HepG2 (cell line): ENCODE data around the gene UHMK1. TPM values are rescaled to one million over a fixed set of nuclear protein-coding genes. Genes with fewer than 3 reads are reported as not detected.
A peak's percentile ranks its signal among the peaks of the same experiment; 100 is the strongest.

Source experiments
- CREB3 ChIP-seq: sonication (generic); formaldehyde crosslinking; IDR thresholded peaks from 2 replicates; pipeline ENCODE4 v1.5.0; 2020; ENCODE audit warnings: missing genetic modification reagents
- CREM ChIP-seq, 2 experiments: sonication (generic) in 1 of 2; formaldehyde crosslinking in 1 of 2; IDR thresholded peaks; 2 replicates each; pipeline versions ENCODE4 v1.4.0 to v1.6.1; 2016 to 2020; ENCODE audit warnings: antibody characterized with exemption in 1 of 2, mild to moderate bottlenecking in 1 of 2, missing genetic modification reagents in 1 of 2
- ELF4 ChIP-seq: sonication (generic); formaldehyde crosslinking; IDR thresholded peaks from 2 replicates; pipeline ENCODE4 v1.5.0; 2020; ENCODE audit warnings: missing genetic modification reagents, mild to moderate bottlenecking, moderate library complexity, borderline replicate concordance
- GMEB1 ChIP-seq: sonication (generic); formaldehyde crosslinking; IDR thresholded peaks from 2 replicates; pipeline ENCODE4 v1.5.1; 2020; ENCODE audit warnings: missing genetic modification reagents, mild to moderate bottlenecking, borderline replicate concordance
- HES4 ChIP-seq: sonication (generic); formaldehyde crosslinking; IDR thresholded peaks from 2 replicates; pipeline ENCODE4 v1.9.0; 2021; ENCODE audit warnings: mild to moderate bottlenecking, missing genetic modification reagents, borderline replicate concordance
- HNRNPLL ChIP-seq: fragments of 200-400 bp; formaldehyde crosslinking; IDR thresholded peaks from 2 replicates; pipeline ENCODE4 v1.6.1; 2017; ENCODE audit warnings: mild to moderate bottlenecking, low read depth, low read length; ENCODE audit not compliant: poor library complexity, severe bottlenecking
- KDM1A ChIP-seq: IDR thresholded peaks from 2 replicates; pipeline ENCODE4 v1.6.1; 2016; ENCODE audit warnings: missing compliant biosample characterization
- KDM5A ChIP-seq: fragments of 200-600 bp; sonication (generic); IDR thresholded peaks from 2 replicates; pipeline ENCODE4 v1.7.0; 2018; ENCODE audit warnings: antibody characterized with exemption, mild to moderate bottlenecking, low read length, borderline replicate concordance
- NR2C2 ChIP-seq: sonication (generic); formaldehyde crosslinking; IDR thresholded peaks from 2 replicates; pipeline ENCODE4 v1.4.0; 2020; ENCODE audit warnings: missing genetic modification reagents, mild to moderate bottlenecking, moderate library complexity, borderline replicate concordance
- SAP130 ChIP-seq: IDR thresholded peaks from 2 replicates; pipeline ENCODE4 v1.6.1; 2016; ENCODE audit warnings: low read depth
- SKI ChIP-seq: fragments of 450-650 bp; IDR thresholded peaks from one replicate; pipeline ENCODE4 v1.6.1; 2018; ENCODE audit warnings: mild to moderate bottlenecking; ENCODE audit not compliant: partially characterized antibody
- SP4 ChIP-seq: sonication (generic); formaldehyde crosslinking; IDR thresholded peaks from 2 replicates; pipeline ENCODE4 v1.8.1; 2023; ENCODE audit warnings: mild to moderate bottlenecking, missing genetic modification reagents
- WIZ ChIP-seq: sonication (generic); formaldehyde crosslinking; IDR thresholded peaks from 2 replicates; pipeline ENCODE4 v1.5.1; 2020; ENCODE audit warnings: mild to moderate bottlenecking, missing genetic modification reagents
- ZBTB7B ChIP-seq: sonication (generic); formaldehyde crosslinking; IDR thresholded peaks from 2 replicates; pipeline ENCODE4 v1.4.0; 2020; ENCODE audit warnings: missing genetic modification reagents
- ZFP37 ChIP-seq: sonication (generic); formaldehyde crosslinking; IDR thresholded peaks from 2 replicates; pipeline ENCODE4 v1.4.0; 2020; ENCODE audit warnings: missing genetic modification reagents, borderline replicate concordance
- ZFP91 ChIP-seq: sonication (generic); formaldehyde crosslinking; IDR thresholded peaks from 2 replicates; pipeline ENCODE4 v1.9.0; 2022; ENCODE audit warnings: missing genetic modification reagents, mild to moderate bottlenecking, borderline replicate concordance
- ZNF484 ChIP-seq: sonication (generic); formaldehyde crosslinking; IDR thresholded peaks from 2 replicates; pipeline ENCODE4 v1.5.1; 2020; ENCODE audit warnings: mild to moderate bottlenecking, low read depth, missing genetic modification reagents, borderline replicate concordance
- ZNF563 ChIP-seq: sonication (generic); formaldehyde crosslinking; IDR thresholded peaks from 2 replicates; pipeline ENCODE4 v1.8.0; 2022; ENCODE audit warnings: mild to moderate bottlenecking, moderate library complexity, missing genetic modification reagents
- ZNF614 ChIP-seq: IDR thresholded peaks from 2 replicates; pipeline ENCODE4 v1.6.1; 2018; ENCODE audit warnings: missing biosample characterization, missing genetic modification reagents, inconsistent platforms, borderline replicate concordance
- ZNF761 ChIP-seq: sonication (generic); formaldehyde crosslinking; conservative IDR thresholded peaks from 2 replicates; pipeline ENCODE4 v1.4.0; 2020; ENCODE audit warnings: mild to moderate bottlenecking, missing genetic modification reagents
- ZNF850 ChIP-seq: sonication (generic); formaldehyde crosslinking; conservative IDR thresholded peaks from 2 replicates; pipeline ENCODE4 v1.9.0; 2021; ENCODE audit warnings: mild to moderate bottlenecking, missing genetic modification reagents
- ZXDC ChIP-seq: sonication (generic); formaldehyde crosslinking; IDR thresholded peaks from 2 replicates; pipeline ENCODE4 v1.5.0; 2020; ENCODE audit warnings: mild to moderate bottlenecking, missing genetic modification reagents
- polyA plus RNA-seq, 8 experiments: library from polyadenylated mRNA; depleted of rRNA in 3 of 8; stranded (reverse) in 7 of 8; unstranded in 1 of 8; fragments of >200 nt; fragmentation: Illumina TruSeq in 4 of 8; extraction: Trizol in 4 of 8; gene quantifications; 2 replicates each; pipeline versions ENCODE4 v1.2.1 to v1.2.3, GENCODE V29; 2011 to 2016; ENCODE audit warnings: low read depth in 4 of 8, missing spikeins in 1 of 8, mixed read lengths in 1 of 8; ENCODE audit not compliant: insufficient read depth in 1 of 8
- total RNA-seq, 5 experiments: library from RNA; depleted of rRNA; stranded (reverse); fragments of >200 nt; fragmentation: Illumina TruSeq; extraction: Trizol; gene quantifications; 2 replicates each; pipeline ENCODE4 v1.2.3, GENCODE V29; 2016; ENCODE audit warnings: low read depth in 1 of 5

Gene UHMK1
- total and polyA plus RNA-seq, 2 of the 13 experiments (the other 11 are each of a cell fraction or from before 2014, with no cell fraction given): 12.9 to 20.0 TPM

- TF ChIP-seq ZFP37 (CRISPR knock-in tag) (0 out of 2 replicates have a peak, but pooled peaks have one; percentile 14), ELF4 (CRISPR knock-in tag) (0 out of 2 replicates have a peak, but pooled peaks have one; percentile 18), ZNF614 (no peak), ZNF850 (CRISPR knock-in tag) (0 out of 2 replicates have a peak, but pooled peaks have one; percentile 2), HES4 (CRISPR knock-in tag) (0 out of 2 replicates have a peak, but pooled peaks have one; percentile 7), HNRNPLL (peak; percentile 71), KDM5A (peak; percentile 66), WIZ (CRISPR knock-in tag) (no peak), ZNF761 (0 out of 2 replicates have a peak, but pooled peaks have one; percentile 35), ZFP91 (CRISPR knock-in tag) (peak; percentile 13; the same call in 1 of the 2 replicates), CREM (IDR thresholded peaks at IDR 0.05) (no peak), CREM (CRISPR knock-in tag; IDR thresholded peaks at IDR 0.05) (no peak), SKI (peak; percentile 68), ZBTB7B (CRISPR knock-in tag) (0 out of 2 replicates have a peak, but pooled peaks have one; percentile 17), ZNF563 (CRISPR knock-in tag) (peak; percentile 49; the same call in 1 of the 2 replicates), ZXDC (CRISPR knock-in tag) (no peak), CREB3 (CRISPR knock-in tag) (0 out of 2 replicates have a peak, but pooled peaks have one; percentile 0), KDM1A (CRISPR knock-in tag) (0 out of 2 replicates have a peak, but pooled peaks have one; percentile 4), SAP130 (no peak), SP4 (CRISPR knock-in tag) (peak; percentile 66), NR2C2 (CRISPR knock-in tag) (peak; percentile 40; the same call in 1 of the 2 replicates), GMEB1 (CRISPR knock-in tag) (peak; percentile 43; the same call in 1 of the 2 replicates), ZNF484 (CRISPR knock-in tag) (no peak)
These were observed 63.5 kb downstream of the UHMK1 start (continued) for GRCh38 chr1:162561037-162561615.
